SK-N-MC (cell line): ENCODE results near the gene FAM118A.

ENCODE experiments used
- EZH2 ChIP-seq: fragments of 200-600 bp; sonication (generic); IDR thresholded peaks from one replicate; pipeline ENCODE4 v1.6.1; 2017; ENCODE audit warnings: antibody characterized with exemption
- POLR2AphosphoS5 ChIP-seq: IDR thresholded peaks from 2 replicates; pipeline ENCODE4 v1.6.1; 2012; ENCODE audit warnings: mild to moderate bottlenecking, low read depth, low read length, borderline replicate concordance

GRCh38 chr22:45359627-45360026, 49.9 kb downstream of the FAM118A start:
- TF ChIP-seq POLR2AphosphoS5 (no peak), EZH2 (no peak)
